Left lung (tissue), 10 donors: ENCODE data around the gene SLC10A2. TPM values are rescaled to one million over a fixed set of nuclear protein-coding genes. Genes with fewer than 3 reads are reported as not detected.

ENCODE experiments used
- ATAC-seq: fragments of 200-7000 bp; cut with Tn5 transposase; one replicate; pipeline ENCODE4 v1.9.1; 2020; ENCODE audit warnings: moderate library complexity
- DNase-seq, 4 donors: peaks; one replicate each; pipeline ENCODE4 v3.0.0-alpha.2; 2013 to 2020
- H3K27ac ChIP-seq, 2 donors: fragments of 200-600 bp; sonication (generic) in 1 of 2; one replicate each; pipeline versions ENCODE4 v1.5.0 to v1.8.0; 2020 to 2021
- H3K27me3 ChIP-seq, 2 donors: fragments of 200-600 bp; sonication (generic) in 1 of 2; one replicate each; pipeline versions ENCODE4 v1.5.0 to v1.8.0; 2020 to 2021
- H3K36me3 ChIP-seq, 2 donors: fragments of 200-600 bp; sonication (generic) in 1 of 2; one replicate each; pipeline versions ENCODE4 v1.5.0 to v1.8.0; 2020 to 2021
- H3K4me1 ChIP-seq, 2 donors: fragments of 200-600 bp; one replicate each; pipeline ENCODE4 v1.8.0; 2021
- H3K4me3 ChIP-seq, 2 donors: fragments of 200-600 bp; sonication (generic) in 1 of 2; one replicate each; pipeline versions ENCODE4 v1.5.0 to v1.8.0; 2020 to 2021; ENCODE audit warnings: mild to moderate bottlenecking in 1 of 2
- H3K9me3 ChIP-seq, 2 donors: fragments of 200-600 bp; sonication (generic) in 1 of 2; one replicate each; pipeline versions ENCODE4 v1.5.0 to v1.8.0; 2020 to 2021
- intact Hi-C, 2 donors: fragments of 100-400 bp; cut with DNase I; formaldehyde crosslinking; loops; one replicate each; pipeline versions ENCODE4 v1.11.2 to v1.14.2; 2022
- polyA plus RNA-seq, 6 donors: library from polyadenylated mRNA; unstranded; fragments of 120-200 nt; gene quantifications; one replicate each; pipeline ENCODE4 v1.2.1, GENCODE V29; 2013; ENCODE audit not compliant: insufficient read length in 6 of 6
- total RNA-seq, 2 donors: library from RNA; stranded (reverse); fragmentation: NEBNext Ultra II Directional; extraction: Animal tissue kit (Norgen Biotek cat#: 25700); gene quantifications; one replicate each; pipeline ENCODE4 v1.2.1, GENCODE V29; 2021
- TF ChIP-seq, protein P1 (sequence below), 2 donors: fragments of 200-600 bp; sonication (generic) in 1 of 2; IDR thresholded peaks; one replicate each; pipeline versions ENCODE4 v1.5.0 to v1.8.0; 2021; ENCODE audit warnings: antibody characterized with exemption in 2 of 2
- donor health status: DM: no; HTN: yes; CAD: no.
- donor health status: DM: no; HTN: no; CAD: no.

Gene SLC10A2
- total and polyA plus RNA-seq, 8 donors: 6.8 to 15.0 (median 9.3) TPM; not detected in 2

DNA sequence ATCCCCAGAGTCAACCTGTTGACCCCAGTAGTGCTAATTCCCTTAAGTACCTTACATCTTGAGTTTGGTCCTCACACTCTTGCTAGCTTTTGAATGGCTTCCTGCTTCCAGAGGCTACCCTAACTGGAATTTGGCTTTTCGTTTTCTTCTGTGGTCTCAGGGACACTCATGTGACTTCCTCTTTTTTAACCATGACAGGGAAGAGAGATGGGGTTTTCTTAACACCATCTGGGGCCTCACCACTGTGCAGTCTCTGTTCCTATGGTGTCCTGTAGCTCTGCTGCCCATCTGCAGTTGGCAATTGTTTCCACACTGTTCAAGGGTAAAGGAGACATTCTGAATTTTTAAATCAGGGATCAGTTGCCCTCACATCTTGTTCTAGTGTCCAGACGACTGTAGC, 66.7 kb downstream of the SLC10A2 start:
- no peak for DNase-seq
- Histone ChIP-seq H3K27me3 (no peaks in the 10 kb centered on the region), H3K4me1 (no peaks in the 10 kb centered on the region), H3K9me3 (peaks cover 0 to 6% of the 10 kb centered on the region in 2 donors), H3K36me3 (no peaks in the 10 kb centered on the region), H3K27ac (no peak overlapping the region), H3K4me3 (no peak overlapping the region)
- intact Hi-C loops: no loop called here
- TF ChIP-seq, protein P1, sequence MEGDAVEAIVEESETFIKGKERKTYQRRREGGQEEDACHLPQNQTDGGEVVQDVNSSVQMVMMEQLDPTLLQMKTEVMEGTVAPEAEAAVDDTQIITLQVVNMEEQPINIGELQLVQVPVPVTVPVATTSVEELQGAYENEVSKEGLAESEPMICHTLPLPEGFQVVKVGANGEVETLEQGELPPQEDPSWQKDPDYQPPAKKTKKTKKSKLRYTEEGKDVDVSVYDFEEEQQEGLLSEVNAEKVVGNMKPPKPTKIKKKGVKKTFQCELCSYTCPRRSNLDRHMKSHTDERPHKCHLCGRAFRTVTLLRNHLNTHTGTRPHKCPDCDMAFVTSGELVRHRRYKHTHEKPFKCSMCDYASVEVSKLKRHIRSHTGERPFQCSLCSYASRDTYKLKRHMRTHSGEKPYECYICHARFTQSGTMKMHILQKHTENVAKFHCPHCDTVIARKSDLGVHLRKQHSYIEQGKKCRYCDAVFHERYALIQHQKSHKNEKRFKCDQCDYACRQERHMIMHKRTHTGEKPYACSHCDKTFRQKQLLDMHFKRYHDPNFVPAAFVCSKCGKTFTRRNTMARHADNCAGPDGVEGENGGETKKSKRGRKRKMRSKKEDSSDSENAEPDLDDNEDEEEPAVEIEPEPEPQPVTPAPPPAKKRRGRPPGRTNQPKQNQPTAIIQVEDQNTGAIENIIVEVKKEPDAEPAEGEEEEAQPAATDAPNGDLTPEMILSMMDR (IDR thresholded peaks at IDR 0.05): no peak
- no peak for ATAC-seq

Other genes starting within 250 kb of the SLC10A2 start
- 10 to 100 TPM; 37.6 to 44.2 TPM for gene ERCC5, start 220.4 kb downstream of the SLC10A2 start, total RNA-seq
- gene ERCC5, start 220.4 kb downstream of the SLC10A2 start, polyA plus RNA-seq: 10 to 100 TPM; 70.8 to 95.8 (median 85.0) TPM